GM21423 (cell line): Measurements from ENCODE around the gene APOF.
"Not testable (repeated sequence)": the region's sequence is repeated elsewhere in the genome, so short reads cannot be mapped to it uniquely, and the experiment has no call there.

Experiments used
- ATAC-seq: cut with Tn5 transposase; IDR thresholded peaks from one replicate; pipeline ENCODE4 v1.9.1; 2021; ENCODE audit warnings: mild to moderate bottlenecking, moderate library complexity; ENCODE audit not compliant: unreplicated experiment

APOF gene

GRCh38 chr12:56333679-56334489 is 28.8 kb downstream of the APOF start, which contains the start of gene PAN2:
Gene PAN2, minus strand, starts transcription at chr12:56334000. Its CDS starts 906 bp downstream, at chr12:56333094.
- ATAC-seq: peak; percentile 89

GRCh38 chr12:56333197-56333678 is 29.4 kb downstream of the APOF start:
- ATAC-seq: no peak

GRCh38 chr12:56332512-56333196 is 30.0 kb downstream of the APOF start:
- ATAC-seq: no peak

GRCh38 chr12:56330936-56331490 is 31.6 kb downstream of the APOF start:
- no peak for ATAC-seq

GRCh38 chr12:56326533-56326932 is 36.1 kb downstream of the APOF start:
- no peak for ATAC-seq

GRCh38 chr12:56326126-56326525 is 36.5 kb downstream of the APOF start:
- ATAC-seq: no peak

GRCh38 chr12:56324206-56324605 is 38.5 kb downstream of the APOF start:
- no peak for ATAC-seq

- not testable (repeated sequence) for ATAC-seq
Observed at GRCh38 chr12:56321610-56322009, 41.0 kb downstream of the APOF start.

GRCh38 chr12:56321027-56321426 is 41.6 kb downstream of the APOF start:
- ATAC-seq: no peak

GRCh38 chr12:56317675-56318074 is 45.0 kb downstream of the APOF start:
- ATAC-seq: no peak

- peak; percentile 93 for ATAC-seq
Observed at GRCh38 chr12:56315622-56316473, 46.8 kb downstream of the APOF start, which contains the start of gene CNPY2. Gene CNPY2, minus strand, starts transcription at chr12:56315988. Its CDS starts 771 bp downstream, at chr12:56315217.

- no peak for ATAC-seq
Observed at GRCh38 chr12:56315249-56315621, 47.4 kb downstream of the APOF start.

- ATAC-seq: no peak
Observed at GRCh38 chr12:56311003-56311402, 51.7 kb downstream of the APOF start.
